ENCODE data around the gene ARRB1. TPM values are rescaled to one million over a fixed set of nuclear protein-coding genes. Genes with fewer than 3 reads are reported as not detected.

The ARRB1 gene
- total and polyA plus RNA-seq, 2 of the 13 experiments (the other 11 are each of a cell fraction or from before 2014, with no cell fraction given): 22.5 to 35.7 TPM

DNA sequence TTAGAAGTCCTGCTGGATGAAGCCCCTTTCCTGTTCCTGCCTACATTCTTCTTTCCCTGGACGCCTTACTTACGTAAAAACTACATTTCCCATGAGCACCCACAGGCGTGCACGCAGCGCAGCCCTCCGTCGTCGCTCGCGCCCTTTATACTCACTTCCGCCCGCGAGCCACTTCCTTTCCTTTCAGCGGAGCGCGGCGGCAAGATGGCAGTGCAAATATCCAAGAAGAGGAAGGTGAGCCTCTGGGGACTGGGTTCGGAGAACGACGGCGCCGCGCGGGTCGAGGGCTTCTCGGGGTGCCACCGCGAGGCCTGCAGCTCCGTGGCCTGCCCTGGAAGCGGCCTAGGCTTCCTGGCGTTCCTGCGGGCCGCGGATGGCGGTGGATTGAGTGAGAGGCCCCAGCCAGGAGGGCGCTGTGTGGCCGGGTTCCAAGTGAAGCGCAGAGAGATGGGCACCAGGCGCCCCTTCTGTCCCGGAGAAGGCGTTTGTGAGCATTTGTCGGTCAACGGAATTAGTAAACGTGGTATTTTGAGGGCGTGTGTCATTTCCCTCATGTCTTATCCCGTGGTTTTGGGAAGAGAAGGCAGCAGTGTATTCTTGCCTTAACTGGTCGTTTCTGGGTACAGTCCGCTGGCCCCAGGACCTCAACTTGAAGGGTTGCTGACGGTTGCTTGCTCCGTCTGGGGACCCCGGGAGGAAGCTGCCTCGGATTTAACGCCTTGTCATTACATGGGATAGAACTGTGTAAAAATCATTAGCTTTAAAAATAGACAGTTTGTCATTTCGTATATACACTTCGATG lies 48.1 kb upstream of the ARRB1 start, which contains the start of gene RPS3 (continued):
- no peak for TF ChIP-seq HNRNPH1 (optimal IDR thresholded peaks at IDR 0.05; ENCODE audit: low read depth, low read length)
- TF ChIP-seq TP53 (CRISPR knock-in tag; conservative IDR thresholded peaks at IDR 0.05): peak; percentile 79
- TF ChIP-seq BRD4 (CRISPR knock-in tag; IDR thresholded peaks at IDR 0.05): peak; percentile 98
- peak; percentile 90; the same call in 1 of the 2 replicates for TF ChIP-seq GPN1 (CRISPR knock-in tag; IDR thresholded peaks at IDR 0.05; ENCODE audit: borderline replicate concordance)
- TF ChIP-seq, protein P1, sequence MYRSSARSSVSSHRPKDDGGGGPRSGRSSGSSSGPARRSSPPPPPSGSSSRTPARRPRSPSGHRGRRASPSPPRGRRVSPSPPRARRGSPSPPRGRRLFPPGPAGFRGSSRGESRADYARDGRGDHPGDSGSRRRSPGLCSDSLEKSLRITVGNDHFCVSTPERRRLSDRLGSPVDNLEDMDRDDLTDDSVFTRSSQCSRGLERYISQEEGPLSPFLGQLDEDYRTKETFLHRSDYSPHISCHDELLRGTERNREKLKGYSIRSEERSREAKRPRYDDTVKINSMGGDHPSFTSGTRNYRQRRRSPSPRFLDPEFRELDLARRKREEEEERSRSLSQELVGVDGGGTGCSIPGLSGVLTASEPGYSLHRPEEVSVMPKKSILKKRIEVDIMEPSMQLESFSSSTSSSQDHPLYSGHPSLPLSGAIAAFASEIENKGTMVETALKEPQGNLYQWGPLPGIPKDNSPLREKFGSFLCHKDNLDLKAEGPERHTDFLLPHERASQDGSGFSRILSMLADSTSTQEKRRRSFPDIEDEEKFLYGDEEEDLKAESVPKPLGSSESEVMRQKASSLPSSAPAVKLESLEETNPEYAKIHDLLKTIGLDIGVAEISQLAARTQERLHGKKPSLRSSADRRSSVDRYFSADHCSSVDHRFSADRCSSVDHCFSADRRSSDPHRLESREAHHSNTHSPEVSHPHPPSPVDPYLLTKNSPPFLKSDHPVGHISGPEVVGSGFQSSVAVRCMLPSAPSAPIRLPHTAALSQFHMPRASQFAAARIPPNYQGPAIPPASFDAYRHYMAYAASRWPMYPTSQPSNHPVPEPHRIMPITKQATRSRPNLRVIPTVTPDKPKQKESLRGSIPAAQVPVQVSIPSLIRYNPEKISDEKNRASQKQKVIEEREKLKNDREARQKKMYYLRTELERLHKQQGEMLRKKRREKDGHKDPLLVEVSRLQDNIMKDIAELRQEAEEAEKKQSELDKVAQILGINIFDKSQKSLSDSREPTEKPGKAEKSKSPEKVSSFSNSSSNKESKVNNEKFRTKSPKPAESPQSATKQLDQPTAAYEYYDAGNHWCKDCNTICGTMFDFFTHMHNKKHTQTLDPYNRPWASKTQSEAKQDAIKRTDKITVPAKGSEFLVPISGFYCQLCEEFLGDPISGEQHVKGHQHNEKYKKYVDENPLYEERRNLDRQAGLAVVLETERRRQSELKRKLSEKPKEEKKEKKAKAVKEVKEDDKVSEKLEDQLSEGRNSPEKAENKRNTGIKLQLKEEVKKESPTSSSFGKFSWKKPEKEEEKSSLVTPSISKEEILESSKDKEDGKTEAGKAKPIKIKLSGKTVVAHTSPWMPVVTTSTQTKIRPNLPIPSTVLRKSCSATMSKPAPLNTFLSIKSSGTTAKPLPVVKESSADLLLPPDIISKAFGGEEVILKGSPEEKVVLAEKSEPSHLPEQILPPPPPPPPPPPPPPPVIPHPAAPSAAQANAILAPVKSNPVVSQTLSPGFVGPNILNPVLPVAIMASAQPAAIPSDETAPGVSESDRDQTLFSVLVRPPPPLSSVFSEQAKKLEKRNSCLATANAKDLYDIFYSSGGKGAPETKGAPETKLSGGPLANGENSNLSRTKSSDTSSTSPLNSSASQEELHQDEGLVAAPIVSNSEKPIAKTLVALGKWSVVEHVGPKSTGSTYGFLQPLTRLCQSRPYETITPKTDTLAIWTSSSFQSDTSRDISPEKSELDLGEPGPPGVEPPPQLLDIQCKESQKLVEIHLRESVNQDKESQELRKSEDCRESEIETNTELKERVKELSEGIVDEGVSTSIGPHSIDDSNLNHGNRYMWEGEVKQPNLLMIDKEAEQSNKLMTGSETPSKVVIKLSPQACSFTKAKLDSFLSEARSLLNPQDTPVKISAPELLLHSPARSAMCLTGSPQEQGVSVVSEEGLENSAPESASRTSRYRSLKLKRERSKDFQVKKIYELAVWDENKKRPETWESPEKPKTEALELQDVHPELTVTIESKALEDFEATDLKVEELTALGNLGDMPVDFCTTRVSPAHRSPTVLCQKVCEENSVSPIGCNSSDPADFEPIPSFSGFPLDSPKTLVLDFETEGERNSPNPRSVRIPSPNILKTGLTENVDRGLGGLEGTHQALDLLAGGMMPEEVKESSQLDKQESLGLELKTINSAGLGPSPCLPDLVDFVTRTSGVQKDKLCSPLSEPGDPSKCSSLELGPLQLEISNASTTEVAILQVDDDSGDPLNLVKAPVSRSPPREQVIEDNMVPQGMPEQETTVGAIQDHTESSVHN (CRISPR knock-in tag; IDR thresholded peaks at IDR 0.05): peak; percentile 87; the same call in 1 of the 2 replicates
- TF ChIP-seq ZNF747 (CRISPR knock-in tag; IDR thresholded peaks at IDR 0.05; ENCODE audit: borderline replicate concordance): peak; percentile 65; the same call in 1 of the 2 replicates
- no peak for TF ChIP-seq ZNF850 (CRISPR knock-in tag; conservative IDR thresholded peaks at IDR 0.05)
- no peak for TF ChIP-seq CHCHD3 (CRISPR knock-in tag; IDR thresholded peaks at IDR 0.05)
- TF ChIP-seq SP1 (IDR thresholded peaks at IDR 0.05): no peak
- TF ChIP-seq SP1 (CRISPR knock-in tag; IDR thresholded peaks at IDR 0.05): peak; percentile 43; the same call in 1 of the 2 replicates
- TF ChIP-seq PRMT3 (CRISPR knock-in tag; IDR thresholded peaks at IDR 0.05; ENCODE audit: borderline replicate concordance, low read depth): peak; percentile 85
- TF ChIP-seq, protein P2, sequence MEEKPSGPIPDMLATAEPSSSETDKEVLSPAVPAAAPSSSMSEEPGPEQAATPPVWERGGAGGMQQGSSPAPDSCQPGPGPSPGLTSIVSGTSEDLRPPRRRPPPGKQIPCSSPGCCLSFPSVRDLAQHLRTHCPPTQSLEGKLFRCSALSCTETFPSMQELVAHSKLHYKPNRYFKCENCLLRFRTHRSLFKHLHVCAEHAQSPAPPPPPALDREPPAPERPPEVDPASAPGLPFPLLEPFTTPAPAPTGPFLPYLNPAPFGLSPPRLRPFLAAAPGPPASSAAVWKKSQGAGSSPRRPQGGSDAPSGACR (CRISPR knock-in tag; IDR thresholded peaks at IDR 0.05): peak; percentile 82; the same call in 1 of the 2 replicates
- peak; percentile 84; the same call in 1 of the 2 replicates for TF ChIP-seq NFE2L1 (CRISPR knock-in tag; IDR thresholded peaks at IDR 0.05; ENCODE audit: borderline replicate concordance)
- TF ChIP-seq ZKSCAN5 (CRISPR knock-in tag; IDR thresholded peaks at IDR 0.05): peak; percentile 54; the same call in 1 of the 2 replicates
- peak; percentile 71 for TF ChIP-seq NCOA2 (CRISPR knock-in tag; IDR thresholded peaks at IDR 0.05)
- peak; percentile 95 for TF ChIP-seq KLF11 (CRISPR knock-in tag; IDR thresholded peaks at IDR 0.05)
- peak; percentile 92 for TF ChIP-seq HCFC1 (IDR thresholded peaks at IDR 0.05; ENCODE audit: low read depth, low read length)
- 0 out of 2 replicates have a peak, but pooled peaks have one; percentile 58 for TF ChIP-seq ZNF256 (CRISPR knock-in tag; conservative IDR thresholded peaks at IDR 0.05)
- peak; percentile 89 for TF ChIP-seq GATAD1 (CRISPR knock-in tag; IDR thresholded peaks at IDR 0.05)
